ENCODE measurements around the gene BICC1. TPM values are rescaled to one million over a fixed set of nuclear protein-coding genes. Genes with fewer than 3 reads are reported as not detected.
A peak's percentile ranks its signal among the peaks of the same experiment; 100 is the strongest.

Gene BICC1
- total RNA-seq, 1 donor from 2014 or later = 30.3 TPM

GRCh38 chr10:58782876-58783851 is 270.5 kb downstream of the BICC1 start:
- no peak for DNase-seq

GRCh38 chr10:58784361-58784760 is 271.7 kb downstream of the BICC1 start:
- DNase-seq = no peak

- DNase-seq = no peak
Measured at GRCh38 chr10:58785354-58785753, 272.7 kb downstream of the BICC1 start.

GRCh38 chr10:58791137-58791536 is 278.5 kb downstream of the BICC1 start:
- no peak for DNase-seq

- no peak for DNase-seq
Measured at GRCh38 chr10:58795560-58795959, 282.9 kb downstream of the BICC1 start.

DNA sequence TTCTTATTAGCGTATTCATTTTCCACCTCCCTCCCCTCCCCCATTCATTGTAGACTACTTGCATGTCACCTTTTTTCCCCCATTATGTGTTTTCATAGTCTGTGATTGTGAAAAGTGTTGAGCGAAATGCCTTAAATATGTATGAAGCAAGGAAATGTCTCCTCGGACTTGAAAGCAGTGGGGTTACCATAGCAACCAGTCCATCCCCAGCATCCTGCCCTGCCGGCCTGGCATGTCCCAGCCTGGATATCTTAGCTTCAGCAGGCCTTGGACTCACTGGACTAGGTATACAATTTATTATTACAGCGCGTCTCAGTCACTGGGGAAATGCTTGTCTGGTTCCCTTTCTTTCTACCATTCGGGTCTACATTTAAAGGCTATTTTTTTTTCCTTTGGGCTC is 283.6 kb downstream of the BICC1 start:
- no peak for DNase-seq

GRCh38 chr10:58796824-58797223 is 284.2 kb downstream of the BICC1 start:
- no peak for DNase-seq

DNA sequence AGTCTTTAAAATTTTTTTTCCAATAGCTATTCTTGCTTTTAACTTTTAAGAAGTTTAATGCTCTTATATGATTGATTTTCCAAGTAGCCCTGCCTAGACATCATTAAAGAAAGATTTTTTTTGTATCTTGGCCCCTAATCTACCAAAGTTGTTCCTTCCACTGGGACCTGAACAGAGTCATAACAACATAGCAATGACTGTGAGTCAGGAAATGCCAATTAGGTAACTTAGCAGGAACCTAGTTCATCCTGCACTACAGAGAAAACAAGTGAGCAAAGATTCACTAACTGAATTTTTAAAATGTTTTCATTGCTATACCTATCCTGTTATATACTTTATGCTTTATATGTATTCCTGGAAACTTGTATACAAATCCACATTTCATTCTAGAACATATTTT is 284.7 kb downstream of the BICC1 start:
- DNase-seq = no peak

DNA sequence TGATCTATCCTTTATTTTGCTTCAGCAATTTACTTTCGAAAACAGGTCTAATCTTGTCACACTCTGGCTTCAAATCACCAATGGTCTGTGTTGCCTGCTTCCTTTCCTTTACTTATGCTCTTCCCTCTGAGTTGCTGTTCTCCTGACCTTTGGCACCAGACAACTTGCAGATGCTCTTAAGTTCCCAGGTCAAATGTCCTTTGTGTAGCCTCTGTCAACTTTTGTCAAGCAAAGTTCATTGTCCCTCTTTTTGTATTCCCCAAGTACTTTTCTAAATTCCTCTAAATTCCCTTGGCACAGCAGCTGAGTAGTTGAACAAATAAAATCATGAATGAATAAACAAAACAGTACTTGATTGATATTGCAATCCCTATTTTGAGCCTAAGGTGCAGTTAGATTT is 289.4 kb downstream of the BICC1 start:
- DNase-seq = no peak

GRCh38 chr10:58806323-58806722 is 293.7 kb downstream of the BICC1 start:
- DNase-seq = no peak

DNA sequence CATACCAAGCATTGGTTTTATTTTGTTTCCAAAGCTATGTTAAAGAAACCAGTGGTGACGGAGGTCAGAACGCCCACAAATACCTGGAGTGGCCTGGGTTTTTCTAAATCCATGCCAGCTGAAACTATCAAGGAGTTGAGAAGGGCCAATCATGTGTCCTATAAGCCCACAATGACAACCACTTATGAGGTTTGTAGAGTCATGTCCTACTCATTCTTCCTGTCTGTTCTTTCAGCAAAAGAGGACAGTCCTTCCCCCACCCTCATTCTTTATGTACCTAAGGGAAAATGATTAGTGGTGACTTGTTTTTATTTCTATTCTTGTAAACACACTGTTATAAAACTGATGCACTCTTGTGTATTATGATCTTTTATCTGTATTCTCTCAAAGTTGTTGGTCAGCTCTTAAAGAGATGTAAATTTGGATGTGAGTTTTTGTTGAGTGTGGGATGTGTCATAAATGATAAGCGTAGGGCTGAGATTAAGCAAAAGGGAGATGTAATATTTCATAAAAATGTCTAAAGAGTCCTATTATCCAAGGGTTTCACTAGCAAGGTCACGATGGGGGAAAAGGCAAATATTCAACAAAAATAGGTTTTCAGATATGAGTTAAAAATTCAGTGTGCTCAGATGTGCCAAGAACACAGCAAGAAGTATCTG is 294.4 kb downstream of the BICC1 start:
- DNase-seq = no peak

GRCh38 chr10:58807629-58808022 is 295.0 kb downstream of the BICC1 start:
- peak; percentile 93 for DNase-seq

- DNase-seq = no peak
Measured at GRCh38 chr10:58810751-58811150, 298.1 kb downstream of the BICC1 start.

DNA sequence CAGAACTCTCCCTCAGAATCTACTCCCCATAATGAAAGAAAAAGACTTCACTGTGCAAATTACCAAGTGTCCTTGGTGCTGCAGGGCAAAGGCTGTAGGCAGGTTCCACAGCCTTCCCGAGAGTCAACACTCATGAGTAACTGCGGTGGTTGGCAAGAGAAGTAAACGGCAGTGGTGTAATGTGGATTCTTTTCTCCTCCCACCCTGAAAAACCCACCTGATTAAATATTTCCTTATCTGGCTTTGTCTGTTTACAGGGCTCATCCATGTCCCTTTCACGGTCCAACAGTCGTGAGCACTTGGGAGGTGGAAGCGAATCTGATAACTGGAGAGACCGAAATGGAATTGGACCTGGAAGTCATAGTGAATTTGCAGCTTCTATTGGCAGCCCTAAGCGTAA is 300.9 kb downstream of the BICC1 start:
- DNase-seq = no peak

DNA sequence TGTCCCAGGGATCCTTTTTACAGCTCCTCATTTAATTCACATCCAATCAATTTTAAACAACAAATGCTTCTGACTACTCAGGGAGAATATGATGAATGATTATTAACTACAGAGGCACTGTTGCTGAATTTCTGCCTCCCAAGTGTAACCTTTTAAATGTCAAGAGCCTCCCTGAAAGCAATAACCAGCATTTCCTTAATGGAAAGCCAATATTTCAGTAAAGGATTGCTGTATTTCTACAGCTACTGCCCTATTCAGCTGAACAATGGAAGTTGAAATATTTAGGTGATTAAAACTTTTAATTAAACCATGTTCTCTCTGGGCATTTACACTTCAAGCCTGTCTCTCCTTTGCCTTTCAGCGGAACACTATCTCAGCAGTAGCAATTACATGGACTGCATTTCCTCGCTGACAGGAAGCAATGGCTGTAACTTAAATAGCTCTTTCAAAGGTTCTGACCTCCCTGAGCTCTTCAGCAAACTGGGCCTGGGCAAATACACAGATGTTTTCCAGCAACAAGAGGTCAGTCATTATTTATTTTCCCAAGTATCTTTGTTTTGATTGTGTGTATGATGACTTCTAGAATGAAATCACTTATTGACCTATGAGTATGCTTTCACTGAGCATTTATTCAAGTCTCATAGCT is 304.7 kb downstream of the BICC1 start:
- DNase-seq = peak; percentile 19

- peak; percentile 69 for DNase-seq
Measured at GRCh38 chr10:58818900-58819299, 306.2 kb downstream of the BICC1 start.

GRCh38 chr10:58820386-58820785 is 307.7 kb downstream of the BICC1 start:
- DNase-seq = no peak

GRCh38 chr10:58820861-58821751 is 308.4 kb downstream of the BICC1 start:
- DNase-seq = peak; percentile 84

GRCh38 chr10:58821752-58822056 is 309.0 kb downstream of the BICC1 start:
- no peak for DNase-seq

GRCh38 chr10:58823983-58824382 is 311.3 kb downstream of the BICC1 start:
- DNase-seq = no peak

DNA sequence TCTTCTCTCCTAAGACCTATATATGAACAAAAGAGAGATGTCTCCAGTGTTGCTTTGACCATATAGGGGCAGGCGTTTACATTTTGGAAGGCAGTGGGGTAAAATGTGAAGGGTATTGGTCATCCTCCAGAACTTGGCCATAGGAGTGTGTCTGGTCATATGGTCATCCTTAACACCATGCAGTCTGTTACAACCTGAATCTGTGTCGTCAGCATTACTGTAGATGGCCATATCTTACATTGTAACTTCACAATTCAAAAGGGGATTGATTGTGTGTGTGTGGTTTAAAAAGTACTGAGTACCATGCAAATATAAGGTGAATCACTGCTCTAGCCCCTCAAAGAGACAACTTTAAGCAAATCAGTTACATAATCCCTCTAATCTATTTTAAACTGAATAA is 311.7 kb downstream of the BICC1 start:
- DNase-seq = no peak

DNA sequence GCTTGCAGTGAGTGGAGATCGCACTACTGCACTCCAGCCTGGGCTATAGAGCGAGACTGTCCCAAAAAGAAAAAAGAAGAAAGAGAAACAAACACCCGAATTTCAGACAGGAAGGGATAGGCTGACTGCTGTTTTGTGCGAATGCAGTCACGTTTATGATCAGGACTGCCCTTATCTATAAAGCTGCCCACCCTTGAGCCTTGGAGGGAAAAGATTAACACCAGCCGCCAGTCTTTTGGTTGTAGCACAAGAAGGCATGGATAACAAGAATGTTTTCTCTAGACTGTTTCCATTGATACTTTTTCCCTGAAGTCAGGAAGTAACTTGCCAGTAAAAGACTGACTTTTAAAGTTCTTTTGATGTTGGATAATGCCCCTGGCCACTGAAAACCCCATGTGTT is 314.0 kb downstream of the BICC1 start:
- no peak for DNase-seq
